H1 (cell line): ENCODE results near the gene HEATR5A. TPM values are rescaled to one million over a fixed set of nuclear protein-coding genes. Genes with fewer than 3 reads are reported as not detected.
A peak's percentile ranks its signal among the peaks of the same experiment; 100 is the strongest.

Experiments
- JUN ChIP-seq: IDR thresholded peaks from 2 replicates; pipeline ENCODE4 v1.6.1; 2011; ENCODE audit warnings: low read depth, mild to moderate bottlenecking, improper control_type of control experiment, low read length
- RAD21 ChIP-seq, 2 experiments: IDR thresholded peaks in 1 of 2; conservative IDR thresholded peaks in 1 of 2; 2 replicates each; pipeline ENCODE4 v1.6.1; 2011; ENCODE audit warnings: low read depth in 2 of 2, low read length in 2 of 2, improper control_type of control experiment in 1 of 2, inconsistent platforms in 1 of 2, mild to moderate bottlenecking in 1 of 2, moderate library complexity in 1 of 2
- TCF12 ChIP-seq: IDR thresholded peaks from 2 replicates; pipeline ENCODE4 v1.6.1; 2011; ENCODE audit warnings: low read depth, mild to moderate bottlenecking, low read length
- polyA plus RNA-seq, 7 experiments: library from polyadenylated mRNA; depleted of rRNA in 3 of 7; stranded (reverse) in 5 of 7; unstranded in 2 of 7; fragments of >200 nt in 5 of 7; fragments of 200-250 nt in 2 of 7; gene quantifications; 1 replicate in 5 of 7; 2 replicates in 1 of 7; 4 replicates in 1 of 7; pipeline versions ENCODE4 v1.2.1 to v1.2.3, GENCODE V29; 2011 to 2013; ENCODE audit warnings: missing spikeins in 2 of 7, mixed read lengths in 2 of 7
- total RNA-seq: library from RNA; stranded (reverse); fragmentation: NEBNext Ultra II Directional; extraction: Animal tissue kit (Norgen Biotek cat#: 25700); gene quantifications from 2 replicates; pipeline ENCODE4 v1.2.1, GENCODE V29; 2021
- TF ChIP-seq, protein P1 (sequence below): IDR thresholded peaks from 2 replicates; pipeline ENCODE4 v1.6.1; 2012; ENCODE audit warnings: inconsistent platforms

Gene HEATR5A
- total and polyA plus RNA-seq, 2 of the 8 experiments (the other 6 are each of a cell fraction or from before 2014, with no cell fraction given) = 9.0 to 36.2 TPM

- TF ChIP-seq, protein P1, sequence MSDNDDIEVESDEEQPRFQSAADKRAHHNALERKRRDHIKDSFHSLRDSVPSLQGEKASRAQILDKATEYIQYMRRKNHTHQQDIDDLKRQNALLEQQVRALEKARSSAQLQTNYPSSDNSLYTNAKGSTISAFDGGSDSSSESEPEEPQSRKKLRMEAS = peak; percentile 96
- TF ChIP-seq RAD21 (IDR thresholded peaks at IDR 0.05 in 1 of 2, conservative IDR thresholded peaks at IDR 0.05 in 1 of 2; ENCODE audit: low read depth in 2 of 2, low read length in 2 of 2) = peak; percentile 39 to 56; a peak in 3 of 4 replicates
- no peak for TF ChIP-seq JUN
- no peak for TF ChIP-seq TCF12
Measured at GRCh38 chr14:31286456-31287293, 133.7 kb downstream of the HEATR5A start (continued).
